ENCODE results near the gene SERP2. TPM values are rescaled to one million over a fixed set of nuclear protein-coding genes. Genes with fewer than 3 reads are reported as not detected.

SERP2 gene
- polyA plus RNA-seq, 1 donor from 2014 or later = 15.4 TPM

- TF ChIP-seq SMC3 (conservative IDR thresholded peaks at IDR 0.05; ENCODE audit: poor library complexity) = no peak
- Histone ChIP-seq H3K4me3 (ENCODE audit: low read length) (no peak overlapping the region), H4K20me1 (ENCODE audit: insufficient read depth) (no peaks in the 10 kb centered on the region)
Observed at GRCh38 chr13:44421853-44422525, 48.4 kb downstream of the SERP2 start.

DNA sequence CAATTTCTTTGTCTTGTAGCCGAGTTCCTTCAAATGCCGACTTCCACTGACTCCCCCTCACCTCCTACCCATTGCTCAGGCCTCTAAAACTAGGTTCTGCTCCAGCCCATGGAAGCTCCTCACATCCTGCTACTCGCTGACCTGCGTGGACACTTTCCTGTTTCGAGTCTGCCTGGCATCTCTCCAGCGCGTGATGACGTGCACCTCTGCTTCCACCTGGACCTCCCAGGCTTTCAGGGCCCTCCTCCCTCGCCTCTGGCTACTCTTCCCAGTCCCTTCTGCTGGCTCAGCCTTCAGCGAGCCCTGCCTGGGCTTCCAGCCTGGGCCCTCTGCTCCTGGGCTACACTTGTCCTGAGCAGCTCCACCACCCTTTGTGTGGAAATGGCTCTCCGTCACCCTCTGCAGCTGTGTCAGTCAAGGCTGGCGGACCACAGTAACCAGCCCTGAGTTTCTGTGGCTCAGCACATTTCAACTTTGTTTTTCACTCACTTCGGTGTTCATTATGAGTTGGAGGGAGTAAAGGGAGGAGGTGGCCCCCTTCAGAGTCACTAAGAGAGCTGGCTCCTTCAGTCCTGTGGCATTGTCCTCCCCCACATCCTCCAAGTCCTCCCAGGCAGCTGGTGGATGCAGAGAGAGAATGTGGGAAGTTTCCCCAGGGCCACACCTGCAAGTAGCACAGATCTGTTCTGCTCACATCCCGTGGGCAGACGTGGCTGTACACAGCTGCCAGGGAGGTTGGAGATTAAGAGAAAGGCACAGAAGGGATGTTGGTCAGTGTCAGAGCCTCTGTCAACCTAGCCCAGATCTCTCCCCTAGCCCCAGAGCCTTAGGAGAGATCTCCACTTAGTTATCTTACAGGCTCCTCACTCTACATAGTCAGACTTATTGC, 49.4 kb downstream of the SERP2 start:
- no peaks in the 10 kb centered on the region for H4K20me1 ChIP-seq (ENCODE audit: insufficient read depth)
- no peaks in the 10 kb centered on the region for H3K9me2 ChIP-seq (ENCODE audit: insufficient read depth, low read length)
- H3K79me2 ChIP-seq (replicated peaks; ENCODE audit: insufficient read depth, low read length) = no peaks in the 10 kb centered on the region
- H3K9ac ChIP-seq (ENCODE audit: low read length) = no peak overlapping the region
- H3K9me3 ChIP-seq (ENCODE audit: low read length) = no peaks in the 10 kb centered on the region
- no peaks in the 10 kb centered on the region for H3K36me3 ChIP-seq (ENCODE audit: insufficient read depth, low read length)
- no peaks in the 10 kb centered on the region for H3F3A ChIP-seq (ENCODE audit: insufficient read depth, low read length, poor library complexity, severe bottlenecking)
- no peak overlapping the region for H3K4me3 ChIP-seq (ENCODE audit: low read length)
- no peak for TF ChIP-seq EP300 (conservative IDR thresholded peaks at IDR 0.05; ENCODE audit: poor library complexity, severe bottlenecking)
- no peak for TF ChIP-seq TAF1 (IDR thresholded peaks at IDR 0.05; ENCODE audit: low read depth)
- no peak overlapping the region for H3K4me2 ChIP-seq (ENCODE audit: low read length)
- no peak overlapping the region for H2AFZ ChIP-seq (ENCODE audit: low read depth, low read length)
- H3K27ac ChIP-seq (ENCODE audit: low read length) = no peak overlapping the region
- H3K27me3 ChIP-seq (ENCODE audit: insufficient read depth, low read depth, low read length) = no peaks in the 10 kb centered on the region

More at GRCh38 chr13:44421853-44422525, 48.4 kb downstream of the SERP2 start:
- Histone ChIP-seq H3F3A (ENCODE audit: insufficient read depth, low read length, poor library complexity, severe bottlenecking) (no peaks in the 10 kb centered on the region), H3K4me2 (ENCODE audit: low read length) (no peak overlapping the region), H3K36me3 (ENCODE audit: insufficient read depth, low read length) (no peaks in the 10 kb centered on the region), H3K27ac (ENCODE audit: low read length) (no peak overlapping the region), H3K79me2 (replicated peaks; ENCODE audit: insufficient read depth, low read length) (no peaks in the 10 kb centered on the region), H3K27me3 (ENCODE audit: insufficient read depth, low read depth, low read length) (no peaks in the 10 kb centered on the region), H3K9me2 (ENCODE audit: insufficient read depth, low read length) (no peaks in the 10 kb centered on the region), H3K9ac (ENCODE audit: low read length) (no peak overlapping the region), H2AFZ (ENCODE audit: low read depth, low read length) (no peak overlapping the region), H3K9me3 (ENCODE audit: low read length) (no peaks in the 10 kb centered on the region)

GRCh38 chr13:44423824-44424223, 50.2 kb downstream of the SERP2 start:
- H3K27ac ChIP-seq (ENCODE audit: low read length) = no peak overlapping the region
- H3K79me2 ChIP-seq (replicated peaks; ENCODE audit: insufficient read depth, low read length) = no peaks in the 10 kb centered on the region
- no peak overlapping the region for H2AFZ ChIP-seq (ENCODE audit: low read depth, low read length)
- no peaks in the 10 kb centered on the region for H3K27me3 ChIP-seq (ENCODE audit: insufficient read depth, low read depth, low read length)
- no peak overlapping the region for H3K9ac ChIP-seq (ENCODE audit: low read length)
- TF ChIP-seq MXI1 (conservative IDR thresholded peaks at IDR 0.05; ENCODE audit: poor library complexity, severe bottlenecking) (no peak), EZH2 (IDR thresholded peaks at IDR 0.05; ENCODE audit: borderline replicate concordance, insufficient read depth, low read length, poor library complexity, severe bottlenecking) (no peak), RAD21 (conservative IDR thresholded peaks at IDR 0.05) (no peak), TAF1 (IDR thresholded peaks at IDR 0.05; ENCODE audit: low read depth) (no peak), EP300 (conservative IDR thresholded peaks at IDR 0.05; ENCODE audit: poor library complexity, severe bottlenecking) (no peak), SMC3 (conservative IDR thresholded peaks at IDR 0.05; ENCODE audit: poor library complexity) (no peak)
- TF ChIP-seq, protein P1, sequence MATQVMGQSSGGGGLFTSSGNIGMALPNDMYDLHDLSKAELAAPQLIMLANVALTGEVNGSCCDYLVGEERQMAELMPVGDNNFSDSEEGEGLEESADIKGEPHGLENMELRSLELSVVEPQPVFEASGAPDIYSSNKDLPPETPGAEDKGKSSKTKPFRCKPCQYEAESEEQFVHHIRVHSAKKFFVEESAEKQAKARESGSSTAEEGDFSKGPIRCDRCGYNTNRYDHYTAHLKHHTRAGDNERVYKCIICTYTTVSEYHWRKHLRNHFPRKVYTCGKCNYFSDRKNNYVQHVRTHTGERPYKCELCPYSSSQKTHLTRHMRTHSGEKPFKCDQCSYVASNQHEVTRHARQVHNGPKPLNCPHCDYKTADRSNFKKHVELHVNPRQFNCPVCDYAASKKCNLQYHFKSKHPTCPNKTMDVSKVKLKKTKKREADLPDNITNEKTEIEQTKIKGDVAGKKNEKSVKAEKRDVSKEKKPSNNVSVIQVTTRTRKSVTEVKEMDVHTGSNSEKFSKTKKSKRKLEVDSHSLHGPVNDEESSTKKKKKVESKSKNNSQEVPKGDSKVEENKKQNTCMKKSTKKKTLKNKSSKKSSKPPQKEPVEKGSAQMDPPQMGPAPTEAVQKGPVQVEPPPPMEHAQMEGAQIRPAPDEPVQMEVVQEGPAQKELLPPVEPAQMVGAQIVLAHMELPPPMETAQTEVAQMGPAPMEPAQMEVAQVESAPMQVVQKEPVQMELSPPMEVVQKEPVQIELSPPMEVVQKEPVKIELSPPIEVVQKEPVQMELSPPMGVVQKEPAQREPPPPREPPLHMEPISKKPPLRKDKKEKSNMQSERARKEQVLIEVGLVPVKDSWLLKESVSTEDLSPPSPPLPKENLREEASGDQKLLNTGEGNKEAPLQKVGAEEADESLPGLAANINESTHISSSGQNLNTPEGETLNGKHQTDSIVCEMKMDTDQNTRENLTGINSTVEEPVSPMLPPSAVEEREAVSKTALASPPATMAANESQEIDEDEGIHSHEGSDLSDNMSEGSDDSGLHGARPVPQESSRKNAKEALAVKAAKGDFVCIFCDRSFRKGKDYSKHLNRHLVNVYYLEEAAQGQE (IDR thresholded peaks at IDR 0.05; ENCODE audit: borderline replicate concordance) = no peak
- H3K36me3 ChIP-seq (ENCODE audit: insufficient read depth, low read length) = no peaks in the 10 kb centered on the region
- no peaks in the 10 kb centered on the region for H3K9me3 ChIP-seq (ENCODE audit: low read length)
- no peaks in the 10 kb centered on the region for H3K9me2 ChIP-seq (ENCODE audit: insufficient read depth, low read length)
- no peak overlapping the region for H3K4me2 ChIP-seq (ENCODE audit: low read length)
- H3F3A ChIP-seq (ENCODE audit: insufficient read depth, low read length, poor library complexity, severe bottlenecking) = no peaks in the 10 kb centered on the region
- no peaks in the 10 kb centered on the region for H4K20me1 ChIP-seq (ENCODE audit: insufficient read depth)
- no peak overlapping the region for H3K4me3 ChIP-seq (ENCODE audit: low read length)

All from neural cell (in vitro differentiated cells).